Heart right ventricle (tissue), 16 donors: ENCODE data around the gene UTS2. TPM values are rescaled to one million over a fixed set of nuclear protein-coding genes. Genes with fewer than 3 reads are reported as not detected.
A peak's percentile ranks its signal among the peaks of the same experiment; 100 is the strongest.

Experiments
- ATAC-seq, 8 donors: fragments of 200-7000 bp; cut with Tn5 transposase; one replicate each; pipeline ENCODE4 v1.9.1; 2020; ENCODE audit warnings: mild to moderate bottlenecking in 8 of 8, moderate library complexity in 8 of 8, moderate number of reproducible peaks in 1 of 8
- DNase-seq, 2 donors: peaks; one replicate each; pipeline ENCODE4 v3.0.0-alpha.2; 2020
- H3K27ac ChIP-seq, 10 donors: fragments of 200-600 bp; sonication (generic) in 2 of 10; one replicate each; pipeline versions ENCODE4 v1.5.0 to v1.8.0; 2020 to 2022; ENCODE audit warnings: mild to moderate bottlenecking in 3 of 10
- H3K27me3 ChIP-seq, 7 donors: fragments of 200-600 bp; one replicate each; pipeline ENCODE4 v1.8.0; 2021 to 2022; ENCODE audit warnings: mild to moderate bottlenecking in 2 of 7
- H3K36me3 ChIP-seq, 9 donors: fragments of 200-600 bp; sonication (generic) in 1 of 9; one replicate each; pipeline versions ENCODE4 v1.5.0 to v1.8.0; 2020 to 2022; ENCODE audit warnings: mild to moderate bottlenecking in 2 of 9
- H3K4me1 ChIP-seq, 9 donors: fragments of 200-600 bp; sonication (generic) in 1 of 9; one replicate each; pipeline versions ENCODE4 v1.5.0 to v1.8.0; 2020 to 2022; ENCODE audit warnings: mild to moderate bottlenecking in 4 of 9
- H3K4me3 ChIP-seq, 10 donors: fragments of 200-600 bp; sonication (generic) in 2 of 10; one replicate each; pipeline versions ENCODE4 v1.5.0 to v1.8.0; 2020 to 2022; ENCODE audit warnings: mild to moderate bottlenecking in 7 of 10, moderate library complexity in 2 of 10
- H3K9me3 ChIP-seq, 11 donors: fragments of 200-600 bp in 10 of 11; sonication (generic) in 2 of 11; one replicate each; pipeline versions ENCODE4 v1.5.0 to v1.8.0; 2013 to 2022; ENCODE audit warnings: mild to moderate bottlenecking in 2 of 11, control low read depth in 1 of 11, moderate library complexity in 1 of 11
- CTCF ChIP-seq, 9 donors: fragments of 200-600 bp; sonication (generic) in 2 of 9; IDR thresholded peaks; one replicate each; pipeline versions ENCODE4 v1.5.0 to v1.8.0; 2021 to 2022; ENCODE audit warnings: antibody characterized with exemption in 9 of 9, mild to moderate bottlenecking in 5 of 9, moderate library complexity in 1 of 9
- WGBS, 2 donors: extraction: QIAGEN DNeasy Blood & Tissue Kit; methylation state at CpG; one replicate each; pipeline ENCODE4 v1.1.7; 2013; ENCODE audit warnings: inconsistent platforms in 1 of 2; 5-methylcytosine and 5-hydroxymethylcytosine counted together
- intact Hi-C, 10 donors: fragments of 100-400 bp; cut with DNase I; formaldehyde crosslinking; loops; one replicate each; pipeline versions ENCODE4 v1.11.1 to v1.14.2; 2022
- polyA plus RNA-seq, 2 donors: library from polyadenylated mRNA; stranded (reverse); fragments of 200-250 nt; gene quantifications; one replicate each; pipeline ENCODE4 v1.2.3, GENCODE V29; 2013
- total RNA-seq, 10 donors: library from RNA; stranded (reverse); fragmentation: NEBNext Ultra II Directional in 3 of 10; extraction: Animal tissue kit (Norgen Biotek cat#: 25700) in 3 of 10; gene quantifications; one replicate each; pipeline versions ENCODE4 v1.2.1 to v1.2.4, GENCODE V29; 2021 to 2023
- donor health status: Arrhythmogenic right ventricular cardiomyopathy.
- donor health status: ischemic (EF 13 %, LVEDD 7.1; RV severe dilation, severe dysfunction).
- donor health status: healthy with polysubstance abuse.
- donor health status: DM: no; HTN: yes; CAD: no.
- donor health status: DM: no; HTN: no; CAD: no.
- donor health status: ischemic (EF 25% LVEDD 6.9; RV normal size, moderate dysfunction).
- donor health status: ischemic (EF 25% LVEDD 5.7; RV mildly dilated, moderate dysfunction).
- donor health status: healthy.
- donor health status: DM: yes; HTN: yes; CAD: no.
- donor health status: Ischemic cardiomyopathy.
- donor health status: ischemic (EF 35%, LVEDD 5.7; RV mildly dilated, moderate dysfunction).
- donor health status: nonischemic (EF 11% LVEDD 7.7; RV severe dilation, severe dysfunction).
- donor health status: DM: yes; HTN: yes; CAD: no.
- donor health status: PGD.
- donor health status: ischemic (EF 29% LVEDD 5.4; RV normal size, mild dysfunction).
- donor health status: nonischemic (EF 23%, LVEDD 6.1; RV moderate dilation, normal function).

The UTS2 gene
- total and polyA plus RNA-seq, 12 donors, result 0.16 TPM; not detected in 11

DNA sequence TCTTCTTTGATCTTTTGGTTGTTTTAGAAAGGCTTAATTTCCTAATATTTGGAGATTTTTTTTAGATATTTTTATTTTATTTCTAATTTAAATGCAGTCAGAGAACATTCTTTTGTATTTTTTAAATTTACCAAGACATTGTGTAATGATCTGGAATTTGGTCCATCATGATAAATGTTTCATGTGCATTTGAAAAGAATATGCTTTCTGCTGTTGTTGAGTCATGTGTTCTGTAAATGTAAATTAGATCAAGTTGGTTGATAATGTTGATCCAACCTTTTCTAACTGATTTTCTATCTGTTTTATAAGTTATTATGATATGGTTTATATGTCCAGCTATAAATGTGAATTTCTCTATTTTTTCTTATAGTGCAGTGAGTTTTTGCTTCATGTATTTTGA is 19.8 kb downstream of the UTS2 start:
- Histone ChIP-seq H3K27ac (no peak overlapping the region), H3K4me3 (no peak overlapping the region), H3K4me1 (peaks cover 0 to 9% (median 5%) of the 10 kb centered on the region in 9 donors), H3K36me3 (peaks cover 0 to 100% (median 34%) of the 10 kb centered on the region in 9 donors), H3K27me3 (no peaks in the 10 kb centered on the region), H3K9me3 (peaks cover 0 to 3% (median 0%) of the 10 kb centered on the region in 11 donors)
- TF ChIP-seq CTCF (IDR thresholded peaks at IDR 0.05), result no peak
- DNase-seq (no peak), ATAC-seq (no peak)
- intact Hi-C loops, result no loop called here

GRCh38 chr1:7831458-7831857 is 21.4 kb downstream of the UTS2 start:
- Histone ChIP-seq H3K4me1 (peaks cover 0 to 9% (median 5%) of the 10 kb centered on the region in 9 donors), H3K36me3 (peaks cover 0 to 100% (median 33%) of the 10 kb centered on the region in 9 donors), H3K9me3 (no peaks in the 10 kb centered on the region), H3K4me3 (no peak overlapping the region), H3K27me3 (no peaks in the 10 kb centered on the region), H3K27ac (no peak overlapping the region)
- TF ChIP-seq CTCF (IDR thresholded peaks at IDR 0.05), result no peak
- intact Hi-C loops, result no loop called here
- ATAC-seq, result no peak
- WGBS, 2 donors, result 56 to 58% methylated on average over 3 of the region's 3 CpGs
- DNase-seq, result no peak

DNA sequence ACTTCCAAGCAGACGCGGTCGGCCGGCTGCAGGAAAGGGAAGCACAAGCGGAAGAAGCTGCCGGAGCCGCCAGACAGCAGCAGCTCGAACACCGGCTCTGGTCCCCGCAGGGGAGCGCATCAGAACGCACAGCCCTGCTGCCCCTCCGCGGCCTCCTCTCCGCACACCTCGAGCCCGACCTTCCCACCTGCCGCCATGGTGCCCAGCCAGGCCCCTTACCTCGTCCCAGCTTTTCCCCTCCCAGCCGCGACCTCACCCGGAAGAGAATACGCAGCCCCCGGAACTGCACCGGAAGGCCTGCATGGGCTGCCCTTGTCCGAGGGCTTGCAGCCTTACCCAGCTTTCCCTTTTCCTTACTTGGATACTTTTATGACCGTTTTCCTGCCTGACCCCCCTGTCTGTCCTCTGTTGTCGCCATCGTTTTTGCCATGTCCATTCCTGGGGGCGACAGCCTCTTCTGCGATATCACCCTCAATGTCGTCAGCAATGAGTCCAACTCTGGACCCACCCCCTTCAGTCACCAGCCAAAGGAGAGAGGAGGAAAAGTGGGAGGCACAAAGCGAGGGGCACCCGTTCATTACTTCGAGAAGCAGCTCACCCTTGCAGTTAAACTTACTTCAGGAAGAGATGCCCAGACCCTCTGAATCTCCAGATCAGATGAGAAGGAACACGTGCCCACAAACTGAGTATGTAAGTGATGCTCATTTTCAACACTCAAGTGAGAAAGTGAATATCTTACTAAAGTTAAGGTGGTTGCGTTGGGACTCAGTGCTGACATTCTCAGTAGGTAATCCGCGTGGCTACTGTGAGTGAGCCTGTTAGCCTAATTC is 25.5 kb downstream of the UTS2 start:
- no peak for DNase-seq
- ATAC-seq, result peak in 2 of 8 donors; percentile 49 to 51
- no peak overlapping the region for H3K27ac ChIP-seq

DNA sequence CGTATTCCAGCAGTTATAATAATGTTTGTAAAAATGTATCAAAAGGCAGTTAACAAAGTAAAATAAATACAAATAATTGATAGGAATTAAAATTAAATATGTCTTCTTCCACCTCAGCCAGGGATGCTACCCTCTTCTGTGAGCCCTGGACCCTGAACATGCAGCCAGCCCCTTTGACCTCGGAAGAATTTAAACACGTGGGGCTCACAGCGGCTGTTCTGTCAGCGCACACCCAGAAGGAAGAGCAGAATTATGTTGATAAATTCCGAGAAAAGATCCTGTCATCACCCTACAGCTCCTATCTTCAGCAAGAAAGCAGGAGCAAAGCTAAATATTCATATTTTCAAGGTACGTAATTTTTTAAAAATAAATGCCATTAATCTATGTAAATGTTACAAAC is 26.5 kb downstream of the UTS2 start:
- H3K4me3 ChIP-seq, result peak overlapping the region in 1 of 10 donors; percentile 45
- H3K36me3 ChIP-seq, result peaks cover 0 to 100% (median 54%) of the 10 kb centered on the region in 9 donors
- 66 to 76% methylated on average over 7 of the region's 7 CpGs for WGBS, 2 donors
- no peaks in the 10 kb centered on the region for H3K9me3 ChIP-seq
- H3K27ac ChIP-seq, result no peak overlapping the region
- no peak for TF ChIP-seq CTCF (IDR thresholded peaks at IDR 0.05)
- peaks cover 0 to 3% (median 0%) of the 10 kb centered on the region in 9 donors for H3K4me1 ChIP-seq
- ATAC-seq (no peak), DNase-seq (no peak)
- no peaks in the 10 kb centered on the region for H3K27me3 ChIP-seq
- intact Hi-C loops, result no loop called here

More for the DNA sequence above, 25.5 kb downstream of the UTS2 start:
- Histone ChIP-seq H3K4me3 (peak overlapping the region in 6 of 10 donors; percentile 15 to 45 (median 32)), H3K9me3 (no peaks in the 10 kb centered on the region), H3K4me1 (peaks cover 0 to 9% (median 5%) of the 10 kb centered on the region in 9 donors), H3K27me3 (no peaks in the 10 kb centered on the region), H3K36me3 (peaks cover 0 to 100% (median 47%) of the 10 kb centered on the region in 9 donors)
- TF ChIP-seq CTCF (IDR thresholded peaks at IDR 0.05), result no peak
- WGBS, 2 donors, result 77% methylated on average over 39 of the region's 39 CpGs
- intact Hi-C loops, result no loop called here
